NT2/D1 (cell line): ENCODE data around the gene RIMBP2.

Source experiments
- DNase-seq: peaks from one replicate; pipeline ENCODE4 v3.0.0-alpha.2; 2011; ENCODE audit warnings: low read depth, low spot score
- H3K27me3 ChIP-seq: 2 replicates; pipeline ENCODE4 v1.6.0; 2011; ENCODE audit warnings: mild to moderate bottlenecking; ENCODE audit not compliant: insufficient read length, insufficient read depth
- H3K36me3 ChIP-seq: 2 replicates; pipeline ENCODE4 v1.6.1; 2011; ENCODE audit warnings: mild to moderate bottlenecking, low read length, mixed read lengths; ENCODE audit not compliant: insufficient read depth, insufficient read length
- H3K4me1 ChIP-seq: 2 replicates; pipeline ENCODE4 v1.5.1; 2011; ENCODE audit not compliant: insufficient read depth, insufficient read length
- H3K4me3 ChIP-seq: 2 replicates; pipeline ENCODE4 v1.5.1; 2011; ENCODE audit warnings: low read depth; ENCODE audit not compliant: insufficient read length
- H3K9ac ChIP-seq: 2 replicates; pipeline ENCODE4 v1.6.0; 2011; ENCODE audit warnings: low read depth; ENCODE audit not compliant: insufficient read length
- H3K9me3 ChIP-seq: 2 replicates; pipeline ENCODE4 v1.5.1; 2011; ENCODE audit warnings: mild to moderate bottlenecking, low read length; ENCODE audit not compliant: insufficient read depth
- SUZ12 ChIP-seq: IDR thresholded peaks from 2 replicates; pipeline ENCODE4 v1.6.1; 2011; ENCODE audit not compliant: insufficient read length, insufficient read depth; ENCODE audit errors: extremely low read depth
- YY1 ChIP-seq: IDR thresholded peaks from 2 replicates; pipeline ENCODE4 v1.6.1; 2011; ENCODE audit not compliant: insufficient read length, insufficient read depth
- ZNF274 ChIP-seq: IDR thresholded peaks from 2 replicates; pipeline ENCODE4 v1.6.1; 2011; ENCODE audit warnings: mild to moderate bottlenecking, low read depth, low read length

Gene RIMBP2

GRCh38 chr12:130667421-130667960 lies 48.6 kb downstream of the RIMBP2 start:
- TF ChIP-seq YY1 = no peak
- TF ChIP-seq SUZ12 = no peak
- TF ChIP-seq ZNF274 = no peak
- Histone ChIP-seq H3K4me1 (no peaks in the 10 kb centered on the region), H3K27me3 (no peaks in the 10 kb centered on the region), H3K36me3 (no peaks in the 10 kb centered on the region), H3K9ac (no peak overlapping the region), H3K4me3 (no peak overlapping the region), H3K9me3 (peaks cover 16% of the 10 kb centered on the region; the same call in 1 of the 2 replicates)
- DNase-seq = no peak

- H3K36me3 ChIP-seq = no peaks in the 10 kb centered on the region
- H3K4me3 ChIP-seq = no peak overlapping the region
- H3K9ac ChIP-seq = no peak overlapping the region
- H3K4me1 ChIP-seq = no peaks in the 10 kb centered on the region
- H3K27me3 ChIP-seq = no peaks in the 10 kb centered on the region
- H3K9me3 ChIP-seq = peaks cover 16% of the 10 kb centered on the region; the same call in 1 of the 2 replicates
- no peak for TF ChIP-seq YY1
- no peak for TF ChIP-seq SUZ12
- no peak for TF ChIP-seq ZNF274
- no peak for DNase-seq
These were observed 49.5 kb downstream of the RIMBP2 start for GRCh38 chr12:130666645-130667044.

- Histone ChIP-seq H3K9me3 (peaks cover 16% of the 10 kb centered on the region; the same call in 1 of the 2 replicates), H3K4me3 (no peak overlapping the region), H3K9ac (no peak overlapping the region), H3K4me1 (no peaks in the 10 kb centered on the region), H3K36me3 (no peaks in the 10 kb centered on the region), H3K27me3 (no peaks in the 10 kb centered on the region)
- no peak for TF ChIP-seq YY1
- no peak for TF ChIP-seq SUZ12
- TF ChIP-seq ZNF274 = no peak
- DNase-seq = no peak
These were observed 50.3 kb downstream of the RIMBP2 start for GRCh38 chr12:130665753-130666152.

- H3K27me3 ChIP-seq = no peaks in the 10 kb centered on the region
- TF ChIP-seq ZNF274 (no peak), YY1 (no peak), SUZ12 (no peak)
- DNase-seq = no peak
- H3K9me3 ChIP-seq = peaks cover 16% of the 10 kb centered on the region; the same call in 1 of the 2 replicates
- H3K4me1 ChIP-seq = no peaks in the 10 kb centered on the region
- no peak overlapping the region for H3K9ac ChIP-seq
- H3K36me3 ChIP-seq = no peaks in the 10 kb centered on the region
- no peak overlapping the region for H3K4me3 ChIP-seq
These were observed 51.3 kb downstream of the RIMBP2 start for GRCh38 chr12:130664772-130665171.

- H3K4me1 ChIP-seq = no peaks in the 10 kb centered on the region
- H3K9me3 ChIP-seq = peaks cover 16% of the 10 kb centered on the region; the same call in 1 of the 2 replicates
- TF ChIP-seq ZNF274 = no peak
- no peak for TF ChIP-seq SUZ12
- TF ChIP-seq YY1 = no peak
- H3K27me3 ChIP-seq = no peaks in the 10 kb centered on the region
- DNase-seq = no peak
- H3K9ac ChIP-seq = no peak overlapping the region
- no peaks in the 10 kb centered on the region for H3K36me3 ChIP-seq
- no peak overlapping the region for H3K4me3 ChIP-seq
These were observed 51.8 kb downstream of the RIMBP2 start for GRCh38 chr12:130664252-130664651.

GRCh38 chr12:130663514-130663913 lies 52.6 kb downstream of the RIMBP2 start:
- Histone ChIP-seq H3K4me1 (no peaks in the 10 kb centered on the region), H3K9ac (no peak overlapping the region), H3K27me3 (no peaks in the 10 kb centered on the region), H3K36me3 (no peaks in the 10 kb centered on the region), H3K4me3 (no peak overlapping the region), H3K9me3 (peaks cover 15% of the 10 kb centered on the region; the same call in 1 of the 2 replicates)
- DNase-seq = no peak
- TF ChIP-seq ZNF274 (no peak), YY1 (no peak), SUZ12 (no peak)

GRCh38 chr12:130661486-130662255 lies 54.4 kb downstream of the RIMBP2 start:
- Histone ChIP-seq H3K9ac (no peak overlapping the region), H3K27me3 (no peaks in the 10 kb centered on the region), H3K9me3 (no peaks in the 10 kb centered on the region; the same call in 1 of the 2 replicates), H3K4me1 (no peaks in the 10 kb centered on the region), H3K36me3 (no peaks in the 10 kb centered on the region), H3K4me3 (no peak overlapping the region)
- no peak for DNase-seq
- TF ChIP-seq YY1 = no peak
- TF ChIP-seq ZNF274 = no peak
- TF ChIP-seq SUZ12 = no peak
